ENCODE results near the gene FLAD1. TPM values are rescaled to one million over a fixed set of nuclear protein-coding genes. Genes with fewer than 3 reads are reported as not detected.

Gene FLAD1
- total RNA-seq, 1 donor from 2014 or later: 31.2 TPM

DNA sequence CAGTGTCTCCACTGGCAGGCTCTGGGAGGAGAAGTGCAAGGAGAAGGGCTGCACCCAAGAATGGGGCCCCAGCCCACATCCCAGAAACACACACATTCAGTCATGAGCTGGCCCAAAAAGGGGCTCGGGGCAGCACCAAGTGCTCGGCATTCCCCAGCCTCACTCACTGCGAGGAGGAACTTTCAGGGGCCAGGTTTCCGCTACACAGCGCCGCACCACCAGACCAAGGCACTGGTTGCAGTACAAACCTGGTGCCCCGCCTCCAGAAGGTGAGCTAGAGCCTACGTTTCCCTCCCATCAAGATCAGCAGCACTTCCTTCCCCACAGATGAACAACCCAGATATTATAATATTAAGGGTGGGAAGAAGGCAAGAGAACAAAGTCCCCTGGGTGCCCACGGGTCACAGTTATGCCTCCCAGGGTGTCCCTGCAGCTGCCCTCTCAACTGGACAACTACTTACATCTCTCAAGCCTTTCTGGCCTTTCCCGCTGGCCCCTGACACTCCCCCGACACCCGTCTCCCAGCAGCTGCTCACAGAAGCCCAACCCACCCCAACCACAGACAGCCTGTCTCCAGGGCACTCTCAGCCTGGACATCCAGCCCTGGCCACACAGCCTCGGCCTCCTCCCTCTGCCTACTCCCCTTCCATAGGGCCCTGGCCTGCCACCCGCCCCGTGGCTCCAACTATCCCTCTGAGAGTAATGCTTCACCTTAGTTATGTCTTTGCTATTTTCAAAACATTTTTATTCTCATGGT, 31.1 kb upstream of the FLAD1 start:
- DNase-seq (ENCODE audit: extremely low read depth, low read depth, low spot score): no peak

DNA sequence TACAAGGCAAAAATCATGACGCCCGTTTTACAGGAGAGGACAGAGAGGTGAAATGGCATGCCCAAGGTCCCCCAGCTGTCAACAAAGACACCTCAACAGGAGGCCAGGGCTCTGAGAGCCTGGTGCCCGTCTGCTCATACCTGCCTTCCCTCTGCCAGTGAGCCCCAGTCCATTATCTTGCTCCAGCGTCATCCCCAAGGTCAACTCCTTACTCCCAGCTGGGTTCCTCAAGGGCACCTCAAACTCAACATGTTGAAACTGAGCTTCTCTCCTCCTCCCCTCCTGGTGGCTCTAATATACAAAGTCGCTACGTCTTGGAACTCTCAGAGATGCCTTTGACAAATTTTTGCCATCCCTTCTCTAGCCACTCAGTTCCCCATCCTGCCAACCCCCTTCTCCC, 30.5 kb upstream of the FLAD1 start:
- no peak for DNase-seq (ENCODE audit: extremely low read depth, low read depth, low spot score)

DNA sequence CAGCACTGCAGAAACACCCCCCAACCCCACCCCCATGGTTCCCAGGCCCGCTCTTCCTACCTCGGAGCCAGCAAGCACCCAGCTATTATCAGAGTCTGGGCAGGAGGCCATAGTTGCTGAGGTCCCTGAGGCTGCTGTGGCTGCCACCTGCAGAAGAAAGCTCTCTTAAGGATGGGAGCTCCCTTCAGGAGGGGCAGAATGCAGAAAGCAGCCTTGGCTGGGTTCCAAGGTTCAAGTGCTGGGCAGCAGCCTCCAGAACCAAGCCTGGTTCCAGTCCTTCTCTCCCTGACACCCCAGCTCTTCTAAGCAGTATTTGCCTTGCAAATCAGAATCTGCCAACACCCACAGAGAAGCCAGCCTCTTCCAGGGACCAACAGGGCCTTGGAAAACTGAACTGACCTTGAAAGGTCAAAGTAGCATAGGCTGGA, 29.5 kb upstream of the FLAD1 start:
- no peak for DNase-seq (ENCODE audit: extremely low read depth, low read depth, low spot score)

DNA sequence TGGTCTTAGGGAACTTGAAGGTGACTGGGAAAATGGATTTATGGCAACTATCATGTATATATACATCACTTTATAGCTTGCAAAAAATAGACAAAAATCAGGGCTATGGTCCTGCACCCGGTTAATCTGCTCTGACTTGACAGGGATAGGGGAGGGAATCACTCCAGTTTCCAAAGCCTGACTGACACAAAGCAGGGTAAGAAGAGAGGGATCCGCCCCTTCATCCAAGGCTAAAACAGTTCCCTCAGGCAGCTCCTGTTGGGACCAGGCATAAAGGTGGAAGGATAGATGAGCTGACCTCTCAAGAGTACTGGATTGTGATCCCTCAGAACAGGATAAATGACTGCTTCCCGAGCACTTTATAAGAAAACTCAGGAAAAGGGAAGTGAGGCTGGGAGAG, 28.6 kb upstream of the FLAD1 start:
- DNase-seq (ENCODE audit: extremely low read depth, low read depth, low spot score): no peak

DNA sequence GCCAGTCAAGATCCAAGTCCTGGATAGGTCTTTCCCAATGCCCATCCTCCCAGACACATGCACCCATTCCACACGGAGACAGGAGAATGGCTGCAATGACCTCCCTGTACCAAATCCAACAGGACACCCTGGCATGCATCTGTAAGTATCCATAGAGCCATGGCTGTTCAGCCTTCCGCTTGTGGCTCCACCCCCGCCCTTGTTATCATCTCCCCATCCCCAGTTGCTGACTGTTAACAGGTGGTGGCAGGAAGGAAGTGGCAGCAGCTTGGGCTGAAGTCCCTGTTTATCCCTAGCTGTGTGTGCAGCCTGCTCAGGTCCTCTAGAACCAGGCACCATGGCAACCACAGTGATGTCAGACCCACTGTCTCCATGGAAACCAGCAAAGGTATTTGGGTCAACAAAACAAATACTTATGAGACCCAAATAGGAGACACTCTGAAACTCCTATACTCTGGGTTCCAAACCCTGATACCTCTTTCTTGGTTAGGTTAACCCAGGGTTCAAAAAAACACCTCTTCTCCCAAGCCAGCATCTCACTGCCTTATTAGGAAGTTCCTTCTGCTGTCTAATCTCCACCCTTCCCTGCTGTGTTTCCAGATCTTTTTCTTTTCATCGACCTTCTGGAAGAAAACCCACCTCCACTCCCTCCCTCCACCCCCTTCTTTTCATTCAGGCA, 28.0 kb upstream of the FLAD1 start:
- DNase-seq (ENCODE audit: extremely low read depth, low read depth, low spot score): peak; percentile 89

DNA sequence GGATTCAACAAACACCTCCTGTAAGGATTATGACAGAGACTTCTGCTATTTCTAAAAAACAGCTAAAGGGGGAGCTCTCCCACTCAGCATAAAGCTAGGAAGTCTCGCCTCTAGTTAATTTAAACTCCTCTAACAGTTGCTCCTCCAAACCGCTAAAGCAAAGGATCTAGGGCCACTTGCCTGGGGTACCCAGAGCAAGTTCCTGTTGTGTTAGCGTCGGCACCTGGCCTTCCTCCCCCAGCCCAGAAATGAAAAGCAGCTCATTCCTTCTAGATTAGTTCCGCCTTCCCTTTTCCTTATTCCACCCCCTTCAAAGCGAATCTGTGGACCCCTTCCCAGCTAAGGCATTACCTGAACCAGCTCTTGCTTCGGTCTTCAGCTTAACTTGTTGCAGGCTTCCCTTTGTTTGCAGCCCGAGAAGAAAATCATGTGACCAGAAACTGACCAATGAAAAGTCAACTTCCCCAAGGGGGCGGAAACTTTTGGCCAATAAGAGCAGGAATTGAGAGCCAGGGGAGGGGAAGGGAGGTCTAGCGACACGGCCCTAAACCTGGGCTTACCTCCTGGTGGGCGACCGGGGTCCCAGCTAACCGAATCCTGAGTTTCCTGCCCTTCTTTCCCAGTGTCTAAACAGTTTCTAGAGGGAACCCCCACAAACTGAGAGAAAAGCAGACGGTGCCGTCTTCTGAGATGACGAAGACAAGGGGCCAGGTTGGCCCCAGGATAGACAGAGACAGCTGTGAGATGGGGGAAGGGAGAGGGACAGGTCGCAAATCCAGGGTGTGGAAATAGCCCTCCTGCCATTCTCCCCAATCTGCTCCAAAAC, 27.2 kb upstream of the FLAD1 start, which contains the start of gene PBXIP1:
TSS of gene PBXIP1 (minus strand) at position 382 of the 826 bp plus-strand sequence. CDS start 2,378 bp downstream, outside the sequence.
- DNase-seq (ENCODE audit: extremely low read depth, low read depth, low spot score): peak; percentile 85

DNA sequence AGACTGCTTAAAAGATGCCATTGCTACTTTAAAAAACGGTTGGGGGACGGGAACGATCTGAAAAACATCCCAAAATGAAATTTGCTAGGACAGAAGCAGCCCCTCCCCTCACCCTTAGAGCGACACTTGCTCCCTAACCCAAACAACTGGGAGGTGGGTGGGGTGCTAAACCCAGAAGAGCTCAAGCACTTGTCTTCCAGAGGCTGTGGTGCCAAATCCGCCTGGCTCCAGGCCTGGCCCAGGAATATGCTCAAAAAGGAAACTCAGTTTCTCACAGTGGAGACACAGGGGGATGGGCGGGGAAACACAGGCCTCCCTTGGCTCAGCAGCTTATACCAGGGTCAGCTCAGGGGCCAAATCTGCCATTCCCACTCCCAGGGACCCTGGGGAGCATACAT, 26.6 kb upstream of the FLAD1 start:
- no peak for DNase-seq (ENCODE audit: extremely low read depth, low read depth, low spot score)

DNA sequence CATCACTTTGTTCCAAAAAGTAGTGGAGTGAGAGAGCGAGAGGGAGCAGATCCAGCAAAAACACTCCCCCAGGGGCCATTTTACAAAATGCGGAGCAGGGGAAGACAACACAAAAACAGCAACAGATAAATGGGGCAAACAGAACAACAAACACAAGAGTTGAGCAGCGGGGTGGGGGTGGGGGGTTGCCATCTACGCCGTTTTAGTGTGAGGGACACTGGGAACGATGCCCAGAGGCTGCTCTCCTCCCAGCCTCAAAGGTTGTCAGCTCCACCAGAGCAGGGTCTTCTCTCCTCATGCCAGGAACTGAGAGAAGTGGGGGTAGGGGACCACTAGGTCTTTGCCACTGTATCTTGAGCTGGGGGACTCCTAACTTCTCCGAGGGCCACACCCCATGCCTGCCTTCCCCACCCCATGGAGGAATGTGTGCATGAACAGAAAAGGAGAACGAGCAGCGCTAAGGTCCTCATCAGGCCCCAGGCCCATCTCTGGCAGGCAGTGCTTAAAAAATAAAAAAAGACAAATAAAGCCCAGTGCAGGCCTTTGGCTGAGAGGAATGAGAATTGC, 26.0 kb upstream of the FLAD1 start:
- no peak for DNase-seq (ENCODE audit: extremely low read depth, low read depth, low spot score)

DNA sequence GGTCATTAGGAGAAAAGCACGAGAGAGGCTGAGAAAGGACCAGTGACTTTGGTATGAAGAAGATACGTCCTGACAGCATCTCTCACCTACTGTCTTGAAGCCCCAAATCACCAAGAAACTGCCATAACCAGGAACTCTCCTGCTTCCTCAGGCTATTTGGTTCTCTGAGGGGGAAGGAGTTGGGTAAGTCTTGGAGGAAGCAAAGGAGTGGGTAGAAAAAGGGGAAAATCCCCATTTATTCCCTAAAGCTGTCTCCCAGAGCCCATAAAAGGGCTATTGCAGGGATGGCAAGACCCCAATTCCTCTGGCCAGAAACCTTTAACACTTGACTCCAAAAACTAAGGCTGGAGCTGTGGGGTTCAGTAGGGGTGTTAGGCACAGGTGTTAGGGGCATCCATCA, 25.1 kb upstream of the FLAD1 start:
- DNase-seq (ENCODE audit: extremely low read depth, low read depth, low spot score): no peak

DNA sequence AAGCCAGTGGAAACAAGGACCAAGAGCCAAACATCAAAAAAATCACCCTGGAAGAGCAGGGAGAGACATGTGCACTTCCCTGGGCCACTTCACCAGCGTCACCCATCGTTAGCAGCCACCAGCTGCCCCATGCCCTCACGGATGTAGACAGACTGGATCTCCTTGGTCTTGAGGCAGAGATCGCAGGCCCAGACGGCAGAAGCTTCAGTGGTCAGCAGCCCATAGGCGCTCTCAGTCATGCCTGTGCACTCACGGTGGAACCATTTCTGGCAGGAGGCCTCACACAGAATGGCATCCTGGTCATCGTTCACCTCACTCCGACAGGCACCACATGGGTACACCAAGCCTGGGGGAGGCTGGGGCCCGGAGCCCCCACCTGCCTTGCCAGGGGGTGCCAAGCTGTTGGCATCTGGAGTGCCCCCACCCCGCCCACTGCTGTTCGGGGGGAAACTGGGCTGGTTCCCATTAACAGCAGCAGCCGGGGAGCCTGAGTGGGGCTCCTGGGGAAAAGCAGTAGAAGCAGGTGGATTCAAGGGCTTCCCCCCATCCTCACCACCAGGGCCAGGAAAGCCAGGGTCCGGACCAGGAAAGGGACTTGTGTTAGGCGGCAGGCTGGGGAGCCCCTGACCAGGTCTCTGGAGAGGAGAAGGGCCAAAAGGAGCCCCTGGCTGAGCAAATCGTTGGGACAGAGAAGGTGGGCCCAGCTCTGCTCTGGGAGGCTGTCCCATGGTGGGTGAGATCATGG, 24.3 kb upstream of the FLAD1 start:
- no peak for DNase-seq (ENCODE audit: extremely low read depth, low read depth, low spot score)

DNA sequence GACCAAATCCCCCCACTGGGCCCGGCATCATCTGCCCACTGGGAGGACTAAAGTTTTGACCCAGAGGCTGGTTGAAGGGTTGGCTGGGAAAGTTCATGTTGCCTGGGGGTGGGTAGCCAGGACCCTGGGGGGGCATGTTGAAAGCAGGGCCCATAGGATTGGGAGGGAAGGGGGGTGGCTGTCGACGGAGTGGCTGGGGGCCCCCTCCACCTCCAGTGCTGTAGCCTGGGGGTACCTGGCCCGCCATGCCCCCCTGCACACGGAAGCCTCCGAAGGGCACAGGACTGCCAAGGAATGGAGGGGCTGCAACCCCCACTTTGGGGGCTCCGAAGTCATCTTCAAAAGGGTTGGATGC, 23.7 kb upstream of the FLAD1 start:
- no peak for DNase-seq (ENCODE audit: extremely low read depth, low read depth, low spot score)

DNA sequence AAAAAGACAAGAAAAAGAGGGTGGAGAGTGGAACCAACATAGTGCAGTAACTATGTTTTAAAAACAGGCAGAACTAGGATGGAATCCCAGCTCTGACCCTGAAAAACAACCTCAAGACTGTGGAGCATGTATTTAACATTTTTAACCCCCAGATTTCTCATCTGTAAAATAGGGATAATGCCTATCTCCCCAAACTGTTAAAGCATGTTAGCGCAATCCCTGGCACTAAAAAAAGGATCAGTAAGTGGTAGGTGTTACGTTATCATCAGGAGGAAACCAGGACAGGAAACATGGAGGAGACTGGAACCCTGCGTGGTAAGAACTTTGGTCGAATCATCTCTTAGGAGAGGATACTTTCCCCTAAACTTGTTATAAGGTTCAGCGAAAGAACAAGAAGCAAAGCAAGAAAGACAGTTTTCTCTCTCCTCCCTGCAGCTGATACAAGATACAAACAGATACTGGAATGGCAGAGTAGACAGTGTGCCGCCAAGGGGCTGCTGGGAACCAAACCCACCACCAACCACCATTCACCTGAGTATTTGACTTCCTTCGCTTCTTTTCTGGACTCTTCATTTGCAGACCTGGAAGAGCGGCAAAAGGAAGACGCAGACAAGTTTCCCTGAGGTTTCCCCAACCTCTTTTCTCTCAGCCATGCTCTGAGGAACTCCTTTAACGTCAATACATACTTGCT, 22.6 kb upstream of the FLAD1 start:
- no peak for DNase-seq (ENCODE audit: extremely low read depth, low read depth, low spot score)

DNA sequence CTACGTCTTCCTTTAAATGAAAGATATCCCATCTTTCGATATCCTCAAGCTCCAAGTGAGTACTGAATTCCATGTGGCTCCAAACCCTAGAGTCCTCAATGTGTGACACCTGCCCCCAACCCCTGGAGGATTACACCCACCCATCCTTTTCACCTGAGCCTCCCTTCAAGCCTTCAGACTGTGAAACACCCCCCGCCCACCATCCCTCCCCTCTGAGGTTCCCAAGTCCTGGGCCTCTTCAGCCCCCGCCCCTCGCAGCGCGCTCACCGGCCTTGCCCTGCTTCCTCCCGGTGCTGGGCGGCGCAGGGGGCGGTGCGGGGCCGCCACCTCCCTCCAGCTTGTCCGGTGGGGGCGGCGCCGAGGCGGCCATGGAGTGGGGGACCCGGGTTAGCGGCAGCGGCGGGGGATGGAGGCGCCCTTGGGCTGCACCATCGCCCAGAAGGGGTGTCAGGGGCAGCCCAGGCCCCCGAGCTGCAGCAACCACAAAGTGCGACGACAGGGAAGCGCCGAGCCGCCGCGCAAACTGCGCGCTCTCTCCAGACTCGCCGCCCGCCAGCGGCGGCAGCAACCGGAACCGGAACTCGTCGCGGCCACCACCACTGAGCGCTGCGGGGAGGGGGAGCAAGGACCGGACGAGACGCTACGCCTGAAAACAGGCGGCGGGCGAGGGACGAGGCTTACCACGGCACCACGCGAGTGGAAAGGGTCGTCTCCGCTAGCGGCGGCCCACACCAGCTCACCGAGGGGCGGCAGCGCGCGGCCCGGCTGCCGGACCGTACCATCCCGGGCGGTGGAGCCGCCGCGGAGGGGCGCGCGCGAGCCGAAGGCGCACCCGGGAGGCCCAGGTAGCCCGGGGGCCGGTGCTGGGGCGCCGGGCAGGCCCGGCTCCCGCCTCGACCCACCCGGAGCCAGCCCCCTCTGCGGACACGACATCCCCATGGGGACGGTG, 21.7 kb upstream of the FLAD1 start, which contains the start of gene PYGO2:
TSS of gene PYGO2 (minus strand) at position 576 of the 949 bp plus-strand sequence. CDS start at position 370, 206 bp downstream.
- DNase-seq (ENCODE audit: extremely low read depth, low read depth, low spot score): no peak

DNA sequence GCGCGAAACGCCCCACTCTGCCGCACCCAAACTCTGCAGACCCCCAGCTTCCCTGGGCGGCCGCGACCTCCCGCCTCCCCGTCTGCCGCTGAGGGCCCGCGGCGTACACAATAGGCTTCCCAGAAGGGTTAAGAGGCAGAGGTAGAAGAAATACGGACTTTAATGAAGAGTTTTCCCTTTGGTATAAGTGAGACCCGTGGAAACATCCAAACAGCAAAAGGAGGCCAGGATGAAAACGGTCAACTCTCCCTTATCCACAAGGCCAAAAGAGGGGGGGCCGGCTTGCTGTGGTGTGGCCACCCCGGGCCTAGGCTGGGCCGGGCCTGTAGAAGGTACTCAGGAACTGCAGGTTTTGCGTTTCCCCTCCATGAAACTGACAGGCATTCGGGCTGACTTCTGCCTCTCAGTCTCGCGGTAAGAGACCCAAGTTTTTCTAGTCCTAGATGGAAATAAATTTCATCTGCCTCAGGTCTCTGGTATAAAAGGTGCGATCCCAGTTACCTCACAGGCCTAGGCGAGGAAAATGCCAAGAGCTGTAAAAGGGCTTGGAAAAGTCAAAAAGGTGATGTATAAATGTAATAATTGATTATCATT, 20.9 kb upstream of the FLAD1 start:
- no peak for DNase-seq (ENCODE audit: extremely low read depth, low read depth, low spot score)

DNA sequence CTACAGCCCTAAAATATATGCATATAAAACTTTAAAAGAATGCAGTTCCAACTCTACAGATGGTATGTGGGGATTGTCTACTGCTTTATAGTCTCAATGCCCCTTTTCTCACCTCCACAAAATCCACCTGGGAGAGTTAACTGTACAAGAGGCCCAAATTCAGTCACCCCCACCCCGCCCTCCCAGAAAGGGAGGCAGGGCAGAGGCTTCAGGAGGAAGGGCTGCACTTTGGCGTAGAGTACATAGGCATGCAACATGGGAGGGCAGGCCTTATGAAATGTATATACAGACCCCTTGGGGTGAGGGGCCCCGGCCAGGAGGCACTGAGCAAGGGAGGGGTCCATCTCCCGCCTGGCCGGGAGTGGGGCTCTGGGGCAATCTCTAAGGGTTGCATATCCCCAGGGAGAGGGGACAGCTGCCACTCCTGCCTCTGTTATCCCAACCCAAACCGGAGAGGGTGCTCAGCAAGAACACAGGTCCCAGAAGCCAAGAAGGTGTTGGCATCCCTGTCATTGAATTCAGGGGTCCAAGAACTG, 20.3 kb upstream of the FLAD1 start:
- DNase-seq (ENCODE audit: extremely low read depth, low read depth, low spot score): no peak

DNA sequence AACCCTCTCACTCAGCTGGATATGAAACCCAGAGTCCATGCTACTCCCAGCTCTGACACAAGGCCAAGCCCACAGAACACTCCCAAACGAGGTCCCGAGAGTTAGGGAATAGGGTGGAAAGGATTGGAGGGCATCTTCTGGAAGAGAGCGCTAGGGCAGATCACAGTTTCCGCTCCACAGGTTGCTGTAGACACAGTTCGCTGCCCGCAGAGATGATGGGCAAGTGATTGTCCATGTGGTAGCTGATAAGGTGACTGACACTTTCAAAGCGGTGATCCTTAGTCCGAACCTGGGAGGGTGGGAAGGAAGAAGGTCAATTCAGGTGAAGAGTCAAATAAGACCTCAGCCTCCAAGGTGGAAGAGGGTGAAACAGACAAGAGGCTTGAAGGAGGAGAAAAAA, 19.5 kb upstream of the FLAD1 start:
- DNase-seq (ENCODE audit: extremely low read depth, low read depth, low spot score): no peak

DNA sequence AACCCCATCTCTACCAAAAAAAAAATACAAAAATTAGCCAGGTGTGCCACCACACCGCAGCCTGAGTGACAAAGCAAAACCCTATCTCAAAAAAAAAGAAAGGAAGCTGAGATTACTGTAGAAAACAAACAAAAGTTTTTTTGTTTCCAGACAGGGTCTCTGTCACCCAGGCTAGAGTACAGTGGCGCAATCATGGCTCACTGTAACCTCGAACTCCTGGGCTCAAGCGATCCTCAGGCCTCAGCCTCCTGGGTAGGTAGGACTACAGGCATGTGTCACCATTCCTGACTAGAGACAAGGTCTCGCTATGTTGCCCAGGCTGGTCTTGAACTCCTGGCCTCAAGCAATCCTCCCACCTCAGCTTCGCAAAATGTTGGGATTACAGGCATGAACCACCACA, 18.8 kb upstream of the FLAD1 start:
- DNase-seq (ENCODE audit: extremely low read depth, low read depth, low spot score): no peak

DNA sequence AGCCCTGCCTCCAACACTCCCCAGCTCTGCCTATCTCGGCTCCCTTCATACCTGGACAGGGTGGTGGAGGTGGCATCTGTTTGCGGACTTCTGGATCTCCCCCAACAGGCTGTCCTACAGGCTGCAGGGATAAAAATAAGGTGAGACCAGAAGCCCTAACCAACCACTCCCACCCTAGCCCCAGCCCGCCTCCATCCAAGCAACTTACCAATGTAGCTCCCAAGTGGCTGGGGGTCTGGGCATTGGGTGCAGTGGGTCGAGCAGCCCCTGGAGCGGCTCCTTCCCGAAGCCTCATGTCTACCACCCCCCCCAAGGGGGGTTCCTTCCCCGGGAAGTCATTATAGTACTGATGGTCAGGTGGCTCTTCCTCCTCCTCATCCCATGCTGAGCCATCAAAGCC, 17.0 kb upstream of the FLAD1 start:
- DNase-seq (ENCODE audit: extremely low read depth, low read depth, low spot score): no peak

All from glomerular endothelial cell (primary cell).